Epithelial cell of proximal tubule (primary cell): ENCODE results near the gene GATM. TPM values are rescaled to one million over a fixed set of nuclear protein-coding genes. Genes with fewer than 3 reads are reported as not detected.

Experiments
- DNase-seq: peaks from one replicate; pipeline ENCODE4 v3.0.0-alpha.2; 2011; ENCODE audit warnings: low read depth
- H3K4me3 ChIP-seq: 2 replicates; pipeline ENCODE4 v1.5.1; 2011; ENCODE audit warnings: low read depth, mild to moderate bottlenecking, low read length
- total RNA-seq: library from RNA; depleted of rRNA; stranded (reverse); fragments of >200 nt; gene quantifications from 2 replicates; pipeline ENCODE4 v1.2.3, GENCODE V29; 2015
- TF ChIP-seq, protein P1 (sequence below): conservative IDR thresholded peaks from 2 replicates; pipeline ENCODE4 v1.5.1; 2012; ENCODE audit warnings: low read depth, mild to moderate bottlenecking, low read length

Gene GATM
- total RNA-seq, 1 donor from 2014 or later, result 9.9 TPM

DNA sequence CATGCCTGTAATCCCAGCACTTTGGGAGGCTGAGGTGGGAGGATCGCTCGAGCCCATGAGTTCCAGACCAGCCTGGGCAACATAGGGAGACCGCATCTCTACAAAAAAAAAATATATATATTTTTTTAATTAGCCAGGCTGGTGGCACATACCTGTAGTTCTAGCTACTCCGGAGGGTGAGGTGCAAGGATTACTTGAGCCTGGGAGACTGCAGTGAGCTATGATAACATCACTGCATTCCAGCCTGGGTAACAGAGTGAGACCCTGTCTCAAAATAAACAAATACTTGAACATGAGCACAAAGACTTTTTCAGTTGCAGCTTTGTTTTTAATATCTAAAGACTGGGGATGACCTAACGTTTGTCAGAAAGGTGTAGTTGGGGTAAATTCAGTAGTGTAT, 31.3 kb upstream of the GATM start:
- no peak overlapping the region for H3K4me3 ChIP-seq
- TF ChIP-seq, protein P1, sequence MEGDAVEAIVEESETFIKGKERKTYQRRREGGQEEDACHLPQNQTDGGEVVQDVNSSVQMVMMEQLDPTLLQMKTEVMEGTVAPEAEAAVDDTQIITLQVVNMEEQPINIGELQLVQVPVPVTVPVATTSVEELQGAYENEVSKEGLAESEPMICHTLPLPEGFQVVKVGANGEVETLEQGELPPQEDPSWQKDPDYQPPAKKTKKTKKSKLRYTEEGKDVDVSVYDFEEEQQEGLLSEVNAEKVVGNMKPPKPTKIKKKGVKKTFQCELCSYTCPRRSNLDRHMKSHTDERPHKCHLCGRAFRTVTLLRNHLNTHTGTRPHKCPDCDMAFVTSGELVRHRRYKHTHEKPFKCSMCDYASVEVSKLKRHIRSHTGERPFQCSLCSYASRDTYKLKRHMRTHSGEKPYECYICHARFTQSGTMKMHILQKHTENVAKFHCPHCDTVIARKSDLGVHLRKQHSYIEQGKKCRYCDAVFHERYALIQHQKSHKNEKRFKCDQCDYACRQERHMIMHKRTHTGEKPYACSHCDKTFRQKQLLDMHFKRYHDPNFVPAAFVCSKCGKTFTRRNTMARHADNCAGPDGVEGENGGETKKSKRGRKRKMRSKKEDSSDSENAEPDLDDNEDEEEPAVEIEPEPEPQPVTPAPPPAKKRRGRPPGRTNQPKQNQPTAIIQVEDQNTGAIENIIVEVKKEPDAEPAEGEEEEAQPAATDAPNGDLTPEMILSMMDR, result no peak
- DNase-seq, result no peak

DNA sequence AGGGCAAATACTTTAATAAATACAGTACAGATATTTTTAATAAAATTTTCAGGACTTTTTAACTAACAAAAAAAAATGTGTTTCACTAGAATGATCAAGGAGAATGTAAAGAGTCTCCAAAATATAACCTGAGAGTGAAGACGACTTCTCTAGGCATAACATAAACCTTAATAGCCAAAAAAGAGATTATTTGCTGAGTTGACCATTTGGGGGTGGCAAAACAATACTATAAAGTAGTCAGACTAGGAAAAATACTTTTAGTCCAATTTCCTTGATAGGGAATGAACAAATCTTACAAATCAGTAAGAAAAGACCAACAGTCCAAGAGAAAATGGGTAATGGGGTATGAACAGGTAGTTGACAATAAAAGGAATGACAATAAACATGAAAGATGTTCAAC, 29.4 kb upstream of the GATM start:
- DNase-seq, result no peak
- no peak overlapping the region for H3K4me3 ChIP-seq
- TF ChIP-seq, protein P1, result no peak

DNA sequence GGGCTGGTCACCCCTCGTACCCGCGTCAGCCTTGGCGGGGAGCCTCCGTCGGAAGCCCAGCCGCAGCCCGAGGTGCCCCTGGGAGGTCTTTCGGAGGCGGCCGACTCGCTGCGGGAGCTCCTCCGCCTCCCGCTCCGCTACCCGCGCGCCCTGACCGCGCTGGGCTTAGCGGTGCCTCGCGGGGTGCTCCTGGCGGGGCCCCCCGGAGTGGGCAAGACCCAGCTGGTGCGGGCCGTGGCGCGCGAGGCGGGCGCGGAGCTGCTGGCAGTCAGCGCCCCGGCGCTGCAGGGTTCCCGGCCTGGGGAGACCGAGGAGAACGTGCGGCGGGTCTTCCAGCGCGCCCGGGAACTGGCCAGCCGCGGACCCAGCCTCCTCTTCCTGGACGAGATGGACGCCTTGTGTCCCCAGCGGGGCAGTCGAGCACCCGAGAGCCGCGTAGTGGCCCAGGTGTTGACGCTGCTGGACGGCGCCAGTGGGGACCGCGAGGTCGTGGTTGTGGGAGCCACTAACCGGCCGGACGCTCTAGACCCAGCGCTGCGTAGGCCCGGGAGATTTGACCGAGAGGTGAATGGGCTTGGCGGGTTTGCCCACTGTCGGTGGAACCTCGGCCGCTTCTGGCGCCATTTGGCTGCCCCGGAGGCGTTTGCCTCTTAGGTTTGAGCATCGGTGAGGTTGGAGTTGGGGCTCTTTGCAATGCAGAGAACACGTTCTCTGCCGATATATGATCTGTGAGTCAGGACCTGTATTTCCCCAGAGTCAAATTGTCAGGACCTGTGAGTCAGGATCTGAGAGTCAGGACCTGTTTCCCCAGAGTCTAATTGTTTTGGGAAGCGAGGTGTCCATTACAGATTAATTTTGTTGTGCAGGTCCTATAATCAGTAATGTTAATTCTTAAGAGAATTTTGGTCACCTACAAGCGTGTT, 24.9 kb upstream of the GATM start:
- no peak for DNase-seq
- TF ChIP-seq, protein P1, result no peak
- peak overlapping the region; percentile 85 for H3K4me3 ChIP-seq

DNA sequence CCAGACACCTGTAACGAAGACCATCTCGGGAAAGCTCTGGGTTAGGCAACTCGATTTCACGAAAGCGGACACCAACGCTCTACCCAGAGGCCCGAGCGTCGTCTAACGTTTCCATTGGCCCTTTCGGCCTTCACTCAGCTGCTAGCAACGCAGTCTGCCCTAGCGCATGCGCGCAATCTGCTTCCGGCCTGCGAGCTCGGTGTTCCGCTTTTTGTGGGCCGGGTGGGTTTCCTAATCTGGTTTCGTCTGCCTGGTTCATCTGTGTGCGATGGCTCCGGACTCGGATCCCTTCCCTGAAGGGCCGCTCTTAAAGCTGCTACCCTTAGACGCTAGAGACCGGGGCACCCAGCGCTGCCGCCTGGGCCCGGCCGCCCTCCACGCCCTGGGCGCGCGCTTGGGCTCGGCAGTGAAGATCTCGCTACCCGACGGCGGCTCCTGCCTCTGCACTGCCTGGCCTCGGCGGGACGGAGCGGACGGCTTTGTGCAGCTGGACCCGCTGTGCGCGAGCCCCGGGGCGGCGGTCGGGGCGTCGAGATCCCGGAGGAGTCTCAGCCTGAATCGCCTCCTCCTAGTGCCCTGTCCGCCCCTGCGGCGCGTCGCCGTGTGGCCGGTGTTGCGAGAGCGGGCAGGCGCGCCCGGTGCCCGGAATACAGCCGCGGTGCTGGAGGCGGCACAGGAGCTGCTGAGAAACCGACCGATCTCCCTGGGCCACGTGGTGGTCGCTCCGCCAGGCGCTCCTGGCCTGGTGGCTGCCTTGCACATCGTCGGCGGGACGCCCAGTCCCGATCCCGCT, 24.0 kb upstream of the GATM start:
- H3K4me3 ChIP-seq, result peak overlapping the region; percentile 85
- TF ChIP-seq, protein P1, result no peak
- peak; percentile 90 for DNase-seq

DNA sequence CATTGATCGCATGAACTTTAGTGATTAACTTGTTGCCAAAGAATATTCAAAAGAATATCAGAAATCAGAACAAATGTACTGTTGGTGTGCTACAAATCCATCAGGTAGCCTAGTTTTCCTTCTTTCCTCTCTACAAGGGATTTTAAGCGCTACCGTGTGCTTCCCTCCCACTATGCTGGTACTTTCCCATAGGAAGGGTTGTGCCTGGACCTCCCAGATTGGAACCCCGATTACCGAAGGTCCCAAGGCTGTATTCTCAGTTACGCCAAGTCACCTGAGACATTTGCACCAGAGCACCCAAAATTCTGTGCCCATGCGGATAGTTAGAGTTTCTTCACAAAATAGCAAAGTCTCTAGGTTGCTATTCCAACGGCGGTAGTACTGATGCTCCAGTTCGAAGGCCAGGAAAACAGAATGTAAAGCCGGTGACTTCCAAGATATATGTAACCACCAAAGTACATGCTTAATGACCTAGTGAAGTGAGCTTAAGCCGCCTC, 23.4 kb upstream of the GATM start:
- TF ChIP-seq, protein P1, result no peak

DNA sequence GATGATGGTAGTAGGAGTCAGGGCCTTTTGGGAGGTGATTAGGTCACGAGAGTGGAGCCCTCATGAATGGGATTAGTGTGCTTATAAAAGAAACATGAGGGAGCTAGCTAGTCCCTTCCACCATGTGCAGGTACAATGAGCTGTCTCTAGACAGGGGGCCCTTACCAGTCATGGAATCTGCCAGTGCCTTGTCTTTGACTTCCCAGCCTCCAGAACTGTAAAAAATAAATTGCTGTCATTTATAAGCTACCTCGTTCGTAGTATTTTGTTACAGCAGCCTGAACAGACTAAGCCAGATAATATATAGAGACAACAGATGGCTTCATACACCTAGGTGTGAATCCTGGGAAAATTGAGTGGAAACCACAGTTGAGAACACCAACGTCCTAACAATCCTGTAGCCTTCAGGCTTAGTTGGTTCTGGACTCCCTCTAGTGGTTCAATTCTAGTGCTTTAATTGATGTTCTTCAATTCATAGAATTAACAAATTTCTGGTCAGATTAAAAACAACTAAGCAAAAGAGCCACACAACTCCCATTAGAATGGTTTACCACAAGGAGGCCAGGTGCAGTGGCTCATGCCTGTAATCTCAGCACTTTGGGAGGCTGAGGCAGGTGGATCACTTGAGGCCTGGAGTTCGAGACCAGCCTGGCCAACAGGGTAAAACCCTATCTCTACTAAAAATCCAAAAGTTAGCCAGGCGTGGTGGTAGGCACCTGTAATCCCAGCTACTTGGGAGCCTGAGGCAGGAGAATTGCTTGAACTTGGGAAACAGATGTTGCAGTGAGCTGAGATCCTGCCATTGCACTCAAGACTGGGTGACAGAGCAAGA, 21.3 kb upstream of the GATM start:
- DNase-seq, result no peak
- no peak overlapping the region for H3K4me3 ChIP-seq
- TF ChIP-seq, protein P1, result peak; percentile 80

More for the DNA sequence above, 23.4 kb upstream of the GATM start:
- no peak for DNase-seq
- H3K4me3 ChIP-seq, result peak overlapping the region; percentile 85
